Measurements from ENCODE around the gene TNS1.
"Not testable (repeated sequence)": the region's sequence is repeated elsewhere in the genome, so short reads cannot be mapped to it uniquely, and the experiment has no call there.

Gene TNS1

GRCh38 chr2:217799563-217800432, 203.0 kb downstream of the TNS1 start:
- no peak for DNase-seq (ENCODE audit: low read depth, low spot score)

GRCh38 chr2:217798743-217799562, 203.8 kb downstream of the TNS1 start:
- DNase-seq (ENCODE audit: low read depth, low spot score): no peak

DNA sequence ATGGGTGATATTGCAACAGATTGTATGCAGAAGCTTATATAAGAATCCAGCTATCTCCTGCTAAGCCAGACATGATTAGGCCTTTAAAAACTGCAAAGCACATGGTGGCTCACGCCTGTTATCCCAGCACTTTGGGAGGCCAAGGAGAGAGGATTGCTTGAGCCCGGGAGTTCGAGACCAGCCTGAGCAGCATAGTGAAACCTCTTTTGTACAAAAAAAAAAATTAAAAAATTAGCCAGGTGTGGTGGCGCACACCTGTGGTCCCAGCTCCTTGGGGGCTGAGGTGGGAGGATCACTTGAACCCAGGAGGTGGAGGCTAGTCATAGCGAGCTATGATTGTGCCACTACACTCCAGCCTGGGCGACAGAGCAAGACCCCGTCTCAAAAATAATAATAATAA, 204.6 kb downstream of the TNS1 start:
- no peak for DNase-seq (ENCODE audit: low read depth, low spot score)

DNA sequence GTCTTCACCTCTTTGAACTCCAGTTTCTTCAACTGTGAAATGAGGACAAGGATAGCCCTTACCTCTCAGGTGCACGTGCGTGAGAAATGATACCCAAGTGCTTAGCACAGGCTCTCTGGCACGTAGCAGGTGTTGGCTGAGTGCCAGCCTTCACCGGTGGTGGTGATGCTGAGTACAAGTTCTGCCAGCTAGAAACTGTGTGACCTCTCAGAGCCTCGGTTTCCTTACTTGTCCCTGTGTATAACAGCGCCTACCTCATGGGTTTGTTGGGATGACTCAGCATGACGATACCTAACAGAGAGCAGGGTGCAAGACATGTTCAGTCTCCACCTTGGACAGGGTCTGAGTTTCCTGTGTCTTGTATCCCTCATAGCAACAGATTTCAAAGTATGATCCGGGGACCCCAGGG, 205.1 kb downstream of the TNS1 start:
- DNase-seq (ENCODE audit: low read depth, low spot score): no peak

DNA sequence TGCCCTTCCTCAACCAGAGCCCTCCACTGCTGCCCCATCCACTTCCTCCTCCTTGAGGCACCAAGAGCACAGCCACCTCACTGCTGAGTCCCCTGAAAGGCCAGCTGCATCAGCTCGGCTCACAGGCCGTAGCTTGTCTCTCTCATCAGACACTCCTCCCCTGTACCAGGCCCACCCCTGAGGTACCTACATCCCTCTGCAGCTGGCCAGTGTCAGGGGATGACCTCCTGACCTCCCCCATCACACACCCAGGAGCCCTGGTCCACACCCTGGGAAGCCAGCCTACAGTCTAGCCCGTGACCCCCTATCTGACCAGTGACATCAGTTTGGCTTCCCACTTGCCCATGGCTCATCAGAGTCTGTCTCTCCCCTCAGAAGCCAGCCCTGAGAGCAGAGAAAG, 205.6 kb downstream of the TNS1 start:
- no peak for DNase-seq (ENCODE audit: low read depth, low spot score)

GRCh38 chr2:217795706-217796465, 206.9 kb downstream of the TNS1 start:
- DNase-seq (ENCODE audit: low read depth, low spot score): peak; percentile 40

- DNase-seq (ENCODE audit: low read depth, low spot score): no peak
These were observed 207.7 kb downstream of the TNS1 start for GRCh38 chr2:217795067-217795466.

GRCh38 chr2:217794133-217794986, 208.4 kb downstream of the TNS1 start:
- DNase-seq (ENCODE audit: low read depth, low spot score): no peak

DNA sequence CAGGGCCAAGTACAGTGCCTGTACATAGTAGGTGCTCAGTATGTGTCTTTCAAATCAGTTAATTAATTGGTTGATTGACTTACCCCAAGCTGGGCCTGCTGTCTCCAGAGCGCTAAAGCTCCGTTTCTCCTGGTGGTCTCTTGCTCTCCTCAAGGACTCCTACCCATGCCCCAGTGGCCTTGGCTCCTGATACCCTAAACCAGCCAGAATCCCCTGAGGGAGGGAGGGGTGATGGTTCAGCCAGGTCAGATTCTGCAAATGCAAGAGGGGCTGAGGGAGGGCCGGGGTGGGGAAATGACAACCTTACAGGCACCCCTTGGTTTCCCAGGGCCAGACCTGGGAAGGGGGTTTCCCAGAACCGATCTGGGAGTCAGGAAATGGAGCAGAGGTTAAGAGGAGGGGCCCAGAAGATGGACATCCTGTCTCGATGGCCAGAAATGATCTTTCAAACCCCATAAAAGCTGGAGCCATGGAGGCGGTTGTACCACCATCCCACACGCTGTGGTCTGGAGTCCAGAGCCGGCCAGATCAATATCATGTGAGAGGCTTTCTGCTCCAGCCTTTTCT, 209.1 kb downstream of the TNS1 start:
- no peak for DNase-seq (ENCODE audit: low read depth, low spot score)

GRCh38 chr2:217792626-217793527, 209.9 kb downstream of the TNS1 start:
- no peak for DNase-seq (ENCODE audit: low read depth, low spot score)

DNA sequence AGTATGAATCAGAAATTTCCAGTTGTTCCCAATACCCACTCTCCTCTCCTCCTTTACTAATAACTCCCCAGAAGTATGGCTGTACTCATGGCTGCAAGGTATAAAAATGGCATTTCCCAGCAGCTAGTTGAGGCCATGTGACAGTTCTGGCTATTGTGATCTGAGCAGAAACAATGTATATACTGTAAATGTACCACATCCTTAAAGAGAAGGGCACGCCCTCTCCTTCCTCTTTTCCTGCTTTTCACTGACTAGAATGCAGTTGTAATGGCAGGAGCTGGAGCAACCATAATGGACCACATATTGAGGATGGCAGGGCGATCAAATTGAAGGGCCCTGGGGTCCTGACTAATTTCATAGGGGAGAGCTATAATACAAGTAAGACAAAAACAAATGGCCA, 211.2 kb downstream of the TNS1 start:
- DNase-seq (ENCODE audit: low read depth, low spot score): no peak

GRCh38 chr2:217790681-217791392, 212.0 kb downstream of the TNS1 start:
- DNase-seq (ENCODE audit: low read depth, low spot score): peak; percentile 60

DNA sequence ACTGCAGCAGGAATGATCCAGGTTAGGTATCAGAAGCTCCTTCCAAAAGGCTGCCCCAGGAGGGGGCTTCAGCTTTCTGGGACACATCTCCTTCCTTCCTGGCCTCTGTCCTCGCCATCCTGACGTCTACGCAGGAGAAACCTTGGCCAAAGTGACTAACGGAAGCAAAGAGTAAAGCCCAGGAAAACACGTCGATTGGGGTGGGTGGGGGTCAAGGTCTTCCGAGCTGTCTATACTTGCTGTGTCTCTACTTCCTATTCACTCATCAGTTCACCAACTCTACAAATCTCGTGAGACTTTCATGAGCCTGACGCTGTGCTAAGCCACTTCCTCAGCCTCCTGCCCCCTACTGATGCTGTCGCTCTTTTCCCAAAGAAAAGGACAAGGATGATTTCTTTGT, 212.6 kb downstream of the TNS1 start:
- DNase-seq (ENCODE audit: low read depth, low spot score): no peak

DNA sequence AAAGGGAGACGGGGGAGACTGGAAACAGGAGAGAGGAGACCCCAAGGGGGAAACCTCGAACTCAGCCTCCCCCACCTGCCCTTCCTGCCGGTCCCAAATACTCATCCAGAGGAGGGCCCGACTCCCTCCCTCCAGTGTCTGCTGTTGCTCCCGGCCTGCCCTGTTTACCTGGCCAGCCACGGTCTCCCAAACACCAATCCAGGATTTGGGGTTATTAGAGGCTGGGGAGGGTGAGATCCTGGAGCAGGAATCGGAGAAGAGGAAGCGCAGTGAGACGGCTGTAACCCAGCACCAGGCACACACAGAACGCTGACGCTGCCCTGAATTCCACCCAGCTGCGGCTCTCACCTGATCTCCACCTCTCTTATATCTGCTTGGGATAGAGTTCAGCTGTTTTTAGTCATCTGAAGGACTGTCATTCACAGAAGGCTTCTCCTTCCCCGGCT, 213.0 kb downstream of the TNS1 start:
- DNase-seq (ENCODE audit: low read depth, low spot score): no peak

- peak; percentile 86 for DNase-seq (ENCODE audit: low read depth, low spot score)
These were observed 213.6 kb downstream of the TNS1 start for GRCh38 chr2:217789003-217789735.

GRCh38 chr2:217788669-217789002, 214.2 kb downstream of the TNS1 start:
- no peak for DNase-seq (ENCODE audit: low read depth, low spot score)

GRCh38 chr2:217787160-217787877, 215.5 kb downstream of the TNS1 start:
- no peak for DNase-seq (ENCODE audit: low read depth, low spot score)

- DNase-seq (ENCODE audit: low read depth, low spot score): not testable (repeated sequence)
These were observed 216.2 kb downstream of the TNS1 start for GRCh38 chr2:217786560-217786959.
